Loucy (cell line): Measurements from ENCODE around the gene KRAS.

ENCODE experiments used
- EZH2phosphoT487 ChIP-seq: fragments of 200-600 bp; IDR thresholded peaks from 2 replicates; pipeline ENCODE4 v1.6.1; 2018; ENCODE audit warnings: antibody characterized with exemption, mild to moderate bottlenecking, moderate library complexity, borderline replicate concordance
- TF ChIP-seq, protein P1 (sequence below): fragments of 200-600 bp; sonication (generic); conservative IDR thresholded peaks from 2 replicates; pipeline ENCODE4 v1.5.1; 2014; ENCODE audit warnings: mild to moderate bottlenecking, antibody characterized with exemption, low read length

- TF ChIP-seq, protein P1, sequence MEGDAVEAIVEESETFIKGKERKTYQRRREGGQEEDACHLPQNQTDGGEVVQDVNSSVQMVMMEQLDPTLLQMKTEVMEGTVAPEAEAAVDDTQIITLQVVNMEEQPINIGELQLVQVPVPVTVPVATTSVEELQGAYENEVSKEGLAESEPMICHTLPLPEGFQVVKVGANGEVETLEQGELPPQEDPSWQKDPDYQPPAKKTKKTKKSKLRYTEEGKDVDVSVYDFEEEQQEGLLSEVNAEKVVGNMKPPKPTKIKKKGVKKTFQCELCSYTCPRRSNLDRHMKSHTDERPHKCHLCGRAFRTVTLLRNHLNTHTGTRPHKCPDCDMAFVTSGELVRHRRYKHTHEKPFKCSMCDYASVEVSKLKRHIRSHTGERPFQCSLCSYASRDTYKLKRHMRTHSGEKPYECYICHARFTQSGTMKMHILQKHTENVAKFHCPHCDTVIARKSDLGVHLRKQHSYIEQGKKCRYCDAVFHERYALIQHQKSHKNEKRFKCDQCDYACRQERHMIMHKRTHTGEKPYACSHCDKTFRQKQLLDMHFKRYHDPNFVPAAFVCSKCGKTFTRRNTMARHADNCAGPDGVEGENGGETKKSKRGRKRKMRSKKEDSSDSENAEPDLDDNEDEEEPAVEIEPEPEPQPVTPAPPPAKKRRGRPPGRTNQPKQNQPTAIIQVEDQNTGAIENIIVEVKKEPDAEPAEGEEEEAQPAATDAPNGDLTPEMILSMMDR, result no peak
- TF ChIP-seq EZH2phosphoT487, result no peak
Observed at GRCh38 chr12:25236626-25237025, 14.1 kb downstream of the KRAS start.
